CD4-positive, alpha-beta T cell treated with Interleukin-6 for 4 hours (primary cell): ENCODE data around the gene ETFDH.
A peak's percentile ranks its signal among the peaks of the same experiment; 100 is the strongest.
"Not testable (repeated sequence)": the region's sequence is repeated elsewhere in the genome, so short reads cannot be mapped to it uniquely, and the experiment has no call there.

Experiments used
- DNase-seq: peaks from one replicate; pipeline ENCODE4 v3.0.0-alpha.2; 2020; ENCODE audit warnings: mixed read lengths

Gene ETFDH

DNA sequence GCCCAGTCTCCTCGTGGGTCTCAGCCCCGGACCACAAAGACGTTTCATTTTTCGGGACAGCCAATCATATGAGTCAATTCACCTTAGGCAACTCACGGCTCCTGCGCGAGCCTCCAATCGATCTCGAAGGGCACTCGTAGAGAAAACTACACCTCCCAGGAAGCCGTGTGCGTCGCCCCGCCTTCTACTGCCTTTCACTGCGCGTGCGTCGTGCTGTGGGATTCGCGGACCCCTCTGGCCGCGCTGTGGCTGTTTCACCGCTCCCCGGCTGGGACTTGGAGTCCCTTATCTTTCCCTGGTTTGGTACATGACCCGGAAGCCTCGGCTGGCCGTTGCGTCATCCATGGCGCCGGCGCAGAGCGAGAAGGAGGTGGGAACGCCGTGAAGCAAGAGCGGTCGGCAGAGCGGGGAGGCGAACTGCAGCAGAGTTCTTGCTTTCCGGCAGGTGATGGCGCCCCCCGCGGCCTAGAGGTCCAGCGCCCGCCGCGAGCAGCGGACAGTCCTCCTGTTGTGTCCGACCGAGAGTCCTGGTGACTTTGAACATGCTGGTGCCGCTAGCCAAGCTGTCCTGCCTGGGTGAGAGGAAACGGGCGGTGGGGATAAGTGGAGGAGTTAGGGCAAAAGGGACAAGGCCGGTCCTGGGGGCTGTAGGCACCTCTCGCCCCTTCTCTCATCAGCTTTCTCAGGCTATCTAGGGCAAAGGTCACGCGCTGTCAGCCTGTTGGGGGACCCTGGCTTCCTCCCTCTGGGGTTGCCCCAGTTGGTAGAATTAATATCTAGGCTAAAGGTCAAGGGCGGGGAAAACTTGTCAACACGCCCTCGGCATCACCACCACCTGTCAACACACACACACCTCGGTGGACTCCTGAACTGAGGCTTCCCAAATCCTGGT lies at the start of gene ETFDH:
Gene ETFDH, plus strand, starts transcription at position 382 of the 892 bp plus-strand sequence. Its CDS starts 161 bp downstream, at position 543.
- DNase-seq = peak; percentile 98

DNA sequence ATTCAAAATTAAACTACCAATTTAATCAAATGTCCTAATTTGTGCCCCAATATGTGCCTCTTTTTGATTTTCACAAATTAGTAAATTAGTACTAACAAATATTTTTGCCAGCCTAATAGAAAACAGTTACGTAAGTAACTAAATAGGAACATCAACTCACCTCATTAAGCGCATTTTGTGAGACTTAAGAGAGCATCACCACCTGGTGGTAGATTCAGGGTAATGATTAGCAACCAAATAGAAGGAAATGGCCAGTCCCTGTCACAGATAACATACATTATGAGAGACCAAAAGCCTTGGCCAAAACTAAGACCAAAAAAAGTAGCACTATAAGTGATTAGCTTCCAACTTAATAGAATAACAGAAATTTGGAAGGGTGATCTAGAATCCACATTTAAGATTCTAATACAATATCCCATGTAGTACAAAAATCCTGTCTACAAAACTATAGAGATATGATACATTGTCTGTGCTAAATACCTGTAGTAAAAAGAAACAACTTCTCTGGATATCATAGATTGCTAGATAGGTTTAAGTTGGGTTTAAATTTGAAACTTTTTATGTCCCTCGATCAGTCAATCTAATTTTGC lies 47.1 kb upstream of the ETFDH start:
- DNase-seq = no peak

DNA sequence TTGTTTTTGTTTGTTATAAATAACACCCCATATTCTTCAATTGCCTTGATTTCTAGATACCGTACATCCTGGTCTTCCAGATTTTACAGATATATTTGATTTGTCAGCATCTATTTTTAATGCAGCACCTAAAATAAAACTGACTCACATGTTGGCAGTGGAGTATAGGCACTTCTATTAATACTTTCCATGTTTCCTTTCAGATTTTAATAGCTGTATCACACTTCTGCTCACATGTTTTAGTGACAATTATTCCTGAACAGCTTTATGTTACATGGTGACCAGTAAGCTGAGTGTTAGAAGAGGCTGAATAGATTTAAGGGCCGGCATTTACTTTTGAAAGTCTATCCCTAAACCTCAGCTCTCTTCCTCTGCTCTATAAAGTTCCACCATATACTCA lies 46.6 kb upstream of the ETFDH start:
- no peak for DNase-seq

DNA sequence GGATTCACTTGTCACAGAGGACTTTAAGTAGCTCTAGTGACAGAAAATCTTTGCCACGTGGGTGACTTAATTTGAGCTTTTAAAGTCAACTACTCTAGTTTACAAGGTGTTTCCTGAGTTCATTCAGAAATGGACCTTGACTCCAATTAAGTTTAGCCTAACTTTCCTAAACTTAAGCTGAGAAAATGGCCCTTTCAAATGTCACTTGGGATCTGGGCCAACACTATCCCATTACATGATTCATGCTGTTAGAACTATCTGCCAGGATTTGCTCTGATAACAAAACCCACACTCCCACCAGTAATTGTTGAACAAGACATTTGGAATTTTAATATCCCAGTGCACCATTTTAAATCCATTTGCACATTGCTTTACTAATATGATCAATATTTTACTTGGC lies 41.2 kb upstream of the ETFDH start:
- no peak for DNase-seq

DNA sequence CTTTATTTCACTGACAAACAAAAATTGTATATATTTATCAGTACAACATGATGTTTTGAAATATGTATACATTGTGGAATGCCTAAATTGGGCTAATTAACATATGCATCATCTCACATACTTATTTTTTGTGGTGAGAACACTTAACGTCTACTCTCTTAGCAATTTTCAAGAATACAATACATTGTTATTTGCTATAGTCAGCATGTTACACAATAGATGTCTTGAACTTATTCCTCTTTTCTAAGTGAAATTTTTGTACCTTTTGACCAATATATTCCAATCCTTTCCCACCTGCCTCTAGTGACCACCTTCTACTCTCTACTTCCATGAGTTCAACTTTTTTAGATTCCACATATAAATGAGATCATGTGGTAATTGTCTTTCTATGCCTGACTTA lies 35.5 kb upstream of the ETFDH start:
- DNase-seq = no peak

DNA sequence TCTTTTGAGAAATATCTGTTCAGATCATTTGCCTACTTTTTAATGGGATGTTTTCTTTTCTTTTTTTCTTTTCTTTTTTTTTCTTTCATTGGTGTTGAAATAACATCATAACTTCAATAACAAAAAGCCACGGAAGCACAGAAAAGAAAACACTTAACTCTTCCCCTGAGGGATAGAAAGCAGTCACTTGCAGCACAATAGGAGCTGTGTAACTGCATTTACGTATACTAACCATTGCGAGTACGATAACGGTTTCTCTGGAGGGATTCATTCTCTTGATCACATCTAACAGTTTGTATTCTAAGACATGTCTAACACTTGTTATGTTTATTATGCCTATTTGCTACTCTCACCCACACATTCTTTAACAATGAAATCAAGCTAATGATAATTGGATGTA lies 27.7 kb upstream of the ETFDH start:
- DNase-seq = no peak

DNA sequence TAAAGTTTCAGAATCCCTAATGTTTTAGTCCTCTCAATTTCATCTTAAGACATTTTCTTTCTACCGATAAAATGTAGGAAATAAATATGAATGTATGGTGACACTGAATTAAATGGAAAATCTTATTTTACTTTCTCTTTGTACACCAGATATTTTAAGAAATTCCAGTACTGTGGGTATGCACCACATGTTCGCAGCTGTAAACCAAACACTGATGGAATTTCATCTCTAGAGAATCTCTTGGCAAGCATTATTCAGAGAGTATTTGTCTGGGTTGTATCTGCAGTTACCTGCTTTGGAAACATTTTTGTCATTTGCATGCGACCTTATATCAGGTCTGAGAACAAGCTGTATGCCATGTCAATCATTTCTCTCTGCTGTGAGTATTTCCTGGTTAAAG lies 27.3 kb upstream of the ETFDH start:
- no peak for DNase-seq

DNA sequence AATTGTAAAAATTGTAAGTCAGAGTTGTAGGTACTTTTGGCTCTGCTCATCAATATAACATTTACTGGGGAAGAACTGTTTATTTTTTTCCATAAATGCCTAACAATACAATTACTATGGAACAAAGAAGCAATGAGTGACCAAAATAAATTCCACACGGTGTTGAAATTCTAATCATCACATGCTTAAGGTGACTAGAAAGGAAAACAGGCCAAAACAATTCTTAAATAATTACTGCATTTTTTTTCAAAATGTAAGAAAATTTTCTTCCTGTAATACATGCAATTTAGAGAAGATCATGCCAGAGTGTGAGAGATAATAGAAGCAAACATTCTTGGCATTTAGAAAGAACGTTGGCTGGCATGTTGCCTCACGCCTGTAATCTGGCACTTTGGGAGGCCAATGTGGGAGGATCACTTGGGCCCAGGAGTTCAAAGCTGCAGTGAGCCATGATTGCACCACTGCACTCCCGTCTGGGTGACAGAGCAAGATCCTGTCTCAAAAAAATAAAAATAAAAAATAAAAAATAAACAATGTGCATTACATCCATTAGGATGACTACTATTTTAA lies 22.9 kb upstream of the ETFDH start:
- DNase-seq = no peak

DNA sequence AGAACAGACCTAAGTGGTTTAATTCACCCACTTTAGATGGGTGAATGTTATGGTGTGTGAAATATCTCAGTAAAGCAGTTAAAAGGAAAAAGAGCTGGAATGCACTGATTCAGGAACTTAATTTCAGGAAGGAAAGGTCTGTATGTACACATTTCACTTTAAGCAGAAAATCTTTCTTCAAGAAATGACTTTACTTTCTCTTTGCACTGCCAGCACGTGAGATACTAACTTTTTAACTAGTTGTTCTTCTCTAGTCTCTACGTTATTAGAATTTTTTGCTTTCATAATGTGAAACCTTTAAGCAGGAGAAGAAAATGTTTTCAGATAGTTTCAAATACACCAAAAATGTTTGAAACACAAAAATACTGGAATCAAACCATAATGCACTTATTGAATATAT lies 19.2 kb upstream of the ETFDH start:
- no peak for DNase-seq

DNA sequence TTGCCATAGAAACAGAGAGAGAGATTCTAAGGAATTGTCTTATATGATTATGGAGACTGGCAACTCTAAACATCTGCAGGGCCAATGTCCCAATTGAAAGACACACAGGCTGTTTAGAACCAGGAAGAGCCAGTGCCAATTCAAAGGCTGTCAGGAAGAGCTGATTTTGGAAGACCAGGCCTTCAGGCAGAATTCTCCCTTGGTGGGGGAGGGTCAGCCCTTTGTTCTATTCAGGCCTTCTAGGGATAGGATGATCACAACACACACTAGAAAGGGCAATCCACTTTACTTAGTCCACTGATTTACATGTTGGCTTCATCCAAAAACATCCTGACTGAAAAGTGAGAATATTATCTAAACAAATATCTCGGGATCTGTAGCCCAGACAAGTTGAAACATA lies 15.7 kb upstream of the ETFDH start:
- no peak for DNase-seq

DNA sequence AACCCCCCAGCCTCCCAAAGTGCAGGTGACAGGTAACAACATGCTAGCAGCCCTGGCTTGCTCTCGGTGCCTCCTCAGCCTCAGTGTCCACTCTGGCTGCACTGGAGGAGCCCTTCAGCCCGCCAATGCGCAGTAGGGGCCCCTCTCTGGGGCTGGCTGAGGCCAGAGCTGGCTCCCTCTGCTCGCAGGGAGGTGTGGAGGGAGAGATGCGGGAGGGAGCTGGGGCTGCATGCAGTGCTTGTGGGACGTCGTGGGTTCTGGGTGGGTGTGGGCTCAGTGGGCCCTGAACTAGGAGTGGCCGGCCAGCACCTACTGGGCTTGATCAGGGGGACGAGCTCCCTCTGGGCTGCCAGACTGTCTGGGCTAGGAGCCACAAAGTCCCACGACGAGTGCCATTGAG lies 14.8 kb upstream of the ETFDH start:
- DNase-seq = no peak

DNA sequence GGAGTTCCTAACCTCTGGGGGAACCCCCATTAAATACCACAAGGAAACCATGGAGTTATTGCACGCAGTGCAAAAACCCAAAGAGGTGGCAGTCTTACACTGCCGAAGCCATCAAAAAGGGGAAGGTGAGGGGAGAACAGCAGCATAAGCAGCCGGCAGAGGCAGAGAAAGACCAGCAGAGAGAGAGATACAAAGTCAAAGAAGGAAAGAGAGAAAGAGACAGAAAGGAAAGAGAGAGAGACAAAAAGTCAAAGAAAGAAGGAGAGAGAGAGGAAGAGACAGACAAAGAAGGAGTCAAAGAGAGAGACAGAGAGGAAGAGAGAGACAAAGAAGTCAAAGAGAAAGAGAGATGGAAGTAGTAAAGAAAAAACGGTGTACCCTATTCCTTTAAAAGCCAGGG lies 8.8 kb upstream of the ETFDH start:
- DNase-seq = not testable (repeated sequence)

DNA sequence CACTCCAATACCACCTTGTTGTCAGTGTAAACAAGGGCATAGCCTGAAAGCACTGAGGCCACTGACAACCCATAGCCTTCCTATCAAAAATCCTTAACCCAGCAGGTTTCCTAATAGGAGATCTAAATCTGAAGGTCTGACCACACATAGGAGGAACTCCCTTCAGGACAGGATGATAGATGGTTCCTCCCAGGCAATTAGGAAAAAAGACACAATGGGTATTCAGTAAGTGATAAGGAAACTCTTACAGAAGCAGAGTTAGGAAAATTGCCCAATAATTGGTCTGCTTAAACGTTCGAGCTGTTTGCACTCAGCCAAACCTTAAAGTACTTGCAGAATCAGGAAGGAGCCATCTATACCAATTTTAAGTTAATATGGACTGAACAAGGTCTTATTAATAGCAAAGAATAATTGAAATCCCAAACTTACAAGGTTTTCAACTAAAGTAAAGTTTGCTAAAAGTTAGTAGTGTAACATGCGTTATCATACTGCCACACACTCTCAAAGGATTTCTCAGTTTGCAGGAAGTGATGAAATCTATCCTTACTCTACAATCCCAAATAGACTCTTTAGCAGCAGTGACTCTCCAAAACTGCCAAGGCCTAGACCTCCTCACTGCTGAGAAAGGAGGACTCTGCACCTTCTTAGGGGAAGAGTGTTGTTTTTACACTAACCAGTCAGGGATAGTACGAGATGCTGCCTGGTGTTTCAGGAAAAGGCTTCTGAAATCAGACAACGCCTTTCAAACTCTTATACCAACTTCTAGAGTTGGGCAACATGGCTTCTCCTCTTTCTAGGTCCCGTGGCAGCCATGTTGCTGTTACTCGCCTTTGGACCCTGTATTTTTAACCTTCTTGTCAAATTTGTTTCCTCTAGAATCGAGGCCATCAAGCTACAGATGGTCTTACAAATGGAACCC lies 8.1 kb upstream of the ETFDH start:
- not testable (repeated sequence) for DNase-seq

DNA sequence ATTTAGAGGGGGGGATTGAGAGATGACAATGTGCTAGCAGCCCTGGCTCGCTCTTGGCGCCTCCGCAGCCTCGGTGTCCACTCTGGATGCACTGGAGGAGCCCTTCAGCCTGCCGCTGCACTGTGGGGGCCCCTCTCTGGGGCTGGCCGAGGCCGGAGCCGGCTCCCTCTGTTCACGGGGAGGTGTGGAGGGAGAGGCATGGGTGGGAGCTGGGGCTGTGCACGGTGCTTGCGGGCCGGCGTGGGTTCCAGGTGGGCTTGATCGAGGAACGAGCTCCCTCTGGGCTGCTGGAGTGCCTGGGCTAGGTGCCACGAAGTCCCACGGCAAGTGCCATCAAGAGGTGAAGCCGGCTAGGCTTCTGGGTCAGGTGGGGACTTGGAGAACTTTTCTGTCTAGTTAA lies 7.3 kb upstream of the ETFDH start:
- no peak for DNase-seq

DNA sequence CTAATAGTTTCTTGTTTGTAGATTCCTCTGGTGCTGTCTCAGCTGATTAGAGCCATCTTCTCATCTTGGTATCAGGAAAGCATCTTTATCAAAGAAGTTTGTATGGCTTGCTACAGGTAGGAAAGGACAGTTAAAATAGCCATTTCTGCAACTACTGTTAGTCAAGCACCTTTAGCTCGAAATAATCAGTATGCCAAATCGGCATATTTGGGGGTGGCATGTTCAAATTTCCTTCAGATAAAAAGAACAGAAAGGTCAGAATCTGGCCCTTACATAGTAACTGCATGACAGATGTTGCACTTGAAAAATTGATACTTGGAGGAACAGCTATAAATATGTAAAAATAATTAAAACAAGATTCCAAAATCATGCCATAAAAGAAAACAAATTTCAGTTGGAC lies 5.2 kb upstream of the ETFDH start:
- DNase-seq = no peak

DNA sequence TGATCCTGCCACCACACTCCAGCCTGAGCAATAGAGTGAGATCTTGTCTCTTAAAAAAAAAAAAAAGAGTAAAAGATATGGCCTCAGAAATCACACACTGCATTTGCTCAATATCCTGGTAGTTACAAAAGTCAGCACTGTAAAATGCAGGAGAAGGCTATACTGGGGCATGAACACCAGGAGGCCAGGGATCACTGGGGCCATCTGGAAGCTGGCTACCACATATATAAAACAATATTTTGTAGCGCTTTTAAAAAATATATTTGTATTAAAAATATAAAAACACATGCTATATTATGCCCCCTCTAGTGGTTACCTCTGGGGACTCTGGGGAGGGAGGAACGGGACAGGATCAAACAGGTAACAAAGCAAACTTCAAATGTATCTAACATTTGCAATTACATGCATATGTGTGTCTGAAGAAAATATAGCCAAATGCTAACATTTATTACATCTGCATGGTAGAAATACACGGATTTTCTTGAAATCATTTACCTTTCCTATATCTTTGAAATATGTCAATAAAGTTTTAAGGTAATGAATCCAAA lies 4.4 kb upstream of the ETFDH start:
- DNase-seq = peak; percentile 14

DNA sequence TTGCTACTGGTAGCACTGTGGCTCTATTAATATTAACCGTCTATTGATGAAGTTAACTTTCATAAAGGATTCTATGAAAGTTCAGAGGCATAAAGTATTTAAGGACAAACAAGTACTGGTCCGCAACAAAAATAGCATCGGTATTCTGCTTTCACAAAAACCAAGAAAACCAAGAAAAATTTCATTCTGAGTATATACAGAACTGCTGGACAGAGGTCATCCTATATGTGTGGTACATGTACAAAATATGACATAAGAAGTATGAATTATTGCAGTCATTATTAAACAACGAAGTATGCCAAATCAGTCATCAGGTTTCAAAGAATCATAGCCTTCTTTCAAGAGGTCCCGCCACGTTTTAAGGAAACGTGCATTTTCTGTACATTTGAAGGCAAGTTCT lies 2.8 kb upstream of the ETFDH start:
- DNase-seq = no peak

DNA sequence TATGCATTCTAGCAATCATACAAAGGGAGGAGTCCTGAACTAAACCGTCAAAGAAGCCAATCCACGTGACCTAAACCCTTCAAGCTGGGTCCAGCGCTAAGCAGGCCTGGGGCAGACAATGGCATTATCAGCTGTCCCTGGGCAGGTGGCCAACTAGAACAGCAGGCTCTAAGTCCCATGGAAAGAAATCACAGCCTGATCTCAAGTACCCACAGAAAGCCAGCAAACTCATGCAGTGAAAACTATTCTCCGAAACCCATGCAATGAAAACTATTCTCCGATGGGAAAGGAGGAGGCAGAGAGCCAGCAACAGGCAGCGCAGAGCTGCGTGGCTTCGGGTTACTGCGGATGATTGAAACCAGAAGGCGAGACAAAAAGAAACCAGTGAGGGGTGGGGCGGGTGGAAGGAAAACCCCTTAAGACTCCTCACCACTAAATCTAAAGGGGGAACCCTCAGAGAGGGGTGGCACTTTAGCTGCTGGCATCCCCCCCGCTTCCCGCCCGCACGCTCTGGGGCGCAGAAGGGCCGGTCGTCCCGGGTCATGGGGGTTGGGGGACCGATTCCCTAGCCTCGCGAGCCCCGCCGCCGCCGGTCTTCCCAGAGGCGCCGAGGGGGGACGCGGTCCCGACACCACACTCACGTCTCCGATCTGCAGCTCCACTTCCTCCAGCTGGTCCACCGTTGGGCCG lies 976 bp upstream of the ETFDH start:
- DNase-seq = peak; percentile 35

DNA sequence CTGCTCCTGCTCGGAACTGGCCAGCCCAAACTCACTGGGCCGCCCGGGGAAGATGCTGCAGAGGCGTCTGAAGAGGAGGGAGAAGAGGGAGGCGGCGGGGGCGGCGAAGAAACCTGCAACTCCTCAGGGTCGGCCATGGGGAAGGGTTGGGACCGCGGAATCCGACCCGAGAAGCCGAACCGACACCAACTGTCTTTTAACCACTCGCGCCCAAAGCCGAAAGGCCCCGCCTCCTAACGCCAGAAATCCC lies 506 bp upstream of the ETFDH start, which contains the start of gene C4orf46:
Gene C4orf46, minus strand, starts transcription at position 223 of the 250 bp plus-strand sequence. Its CDS starts 86 bp downstream, at position 137.
- DNase-seq = no peak

DNA sequence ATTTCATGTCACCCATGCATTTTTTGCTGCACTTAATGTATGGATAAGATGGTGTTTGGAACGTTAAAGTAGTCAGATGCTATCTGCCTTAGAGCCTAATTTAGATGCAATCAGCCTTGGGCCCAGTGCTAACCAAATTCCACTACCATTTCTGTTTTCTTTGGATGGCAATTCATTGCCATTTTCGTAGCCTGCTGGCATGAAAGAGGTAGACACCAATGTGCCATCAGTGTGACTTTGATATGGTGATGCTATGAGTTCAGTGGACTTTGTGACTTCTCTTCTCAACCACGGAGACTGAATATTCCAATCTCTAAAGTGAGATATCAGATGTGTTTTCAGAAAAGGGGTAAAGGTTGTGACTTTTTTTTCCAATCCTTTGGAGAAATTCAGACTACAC lies 1.5 kb downstream of the ETFDH start:
- no peak for DNase-seq

DNA sequence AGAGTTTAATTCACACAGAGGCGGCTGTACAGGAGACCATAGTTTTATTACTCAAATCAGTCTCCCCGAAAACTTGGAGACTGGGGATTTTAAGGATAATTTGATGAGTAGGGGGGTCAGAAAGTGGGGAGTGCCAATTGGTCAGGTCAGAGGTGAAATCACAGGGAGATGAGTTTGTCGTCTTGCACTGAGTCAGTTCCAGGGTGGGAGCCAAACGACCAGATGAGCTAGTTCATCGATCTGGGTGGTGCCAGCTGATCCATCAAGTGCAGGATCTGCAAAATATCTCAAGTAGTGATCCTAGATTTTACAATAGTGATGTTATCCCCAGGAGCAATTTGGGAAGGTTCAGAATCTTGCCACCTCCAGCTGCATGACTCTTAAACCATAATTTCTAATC lies 4.0 kb downstream of the ETFDH start:
- no peak for DNase-seq

DNA sequence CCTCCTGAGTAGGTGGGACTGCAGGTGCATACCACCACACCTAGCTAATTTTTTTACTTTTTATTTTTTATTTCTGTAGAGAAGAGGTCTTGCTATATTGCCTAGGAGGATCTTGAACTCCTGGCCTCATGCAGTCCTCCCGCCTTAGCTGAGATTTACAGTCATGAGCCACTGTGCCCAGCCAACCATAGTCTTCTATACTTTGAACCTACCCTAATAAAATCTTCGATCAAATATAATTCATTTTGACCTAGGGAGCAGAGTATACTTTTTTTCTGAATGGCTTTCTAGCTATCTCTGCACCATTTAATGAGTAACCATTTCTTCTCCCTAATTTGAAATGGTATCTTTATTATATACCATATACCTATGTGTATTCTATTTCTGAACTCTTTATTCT lies 6.7 kb downstream of the ETFDH start:
- DNase-seq = no peak
